ENCODE results near the gene ZC3H10. TPM values are rescaled to one million over a fixed set of nuclear protein-coding genes. Genes with fewer than 3 reads are reported as not detected.

Gene ZC3H10
- total RNA-seq, 4 donors from 2014 or later: 3.1 to 9.1 (median 3.7) TPM

DNA sequence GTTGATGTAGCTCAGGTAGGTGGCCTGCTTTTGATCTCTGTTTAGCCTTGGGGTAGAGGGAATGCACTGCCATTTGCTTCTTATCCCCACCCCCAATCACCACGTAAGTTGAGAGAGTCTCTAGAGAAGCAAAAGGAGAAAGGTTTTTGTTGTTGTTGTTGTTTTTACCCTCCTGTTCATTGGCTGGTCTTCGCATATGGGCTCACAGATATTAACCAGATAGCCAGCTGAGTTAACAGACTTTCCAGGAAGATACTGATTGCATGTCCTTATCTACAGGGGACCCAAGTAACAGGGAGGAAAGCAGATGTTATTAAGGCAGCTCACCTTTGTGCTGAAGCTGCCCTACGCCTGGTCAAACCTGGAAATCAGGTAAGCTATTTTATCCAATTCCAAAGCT, 10.8 kb upstream of the ZC3H10 start:
- TF ChIP-seq POLR2A (IDR thresholded peaks at IDR 0.05): no peak
- TF ChIP-seq, protein P1, sequence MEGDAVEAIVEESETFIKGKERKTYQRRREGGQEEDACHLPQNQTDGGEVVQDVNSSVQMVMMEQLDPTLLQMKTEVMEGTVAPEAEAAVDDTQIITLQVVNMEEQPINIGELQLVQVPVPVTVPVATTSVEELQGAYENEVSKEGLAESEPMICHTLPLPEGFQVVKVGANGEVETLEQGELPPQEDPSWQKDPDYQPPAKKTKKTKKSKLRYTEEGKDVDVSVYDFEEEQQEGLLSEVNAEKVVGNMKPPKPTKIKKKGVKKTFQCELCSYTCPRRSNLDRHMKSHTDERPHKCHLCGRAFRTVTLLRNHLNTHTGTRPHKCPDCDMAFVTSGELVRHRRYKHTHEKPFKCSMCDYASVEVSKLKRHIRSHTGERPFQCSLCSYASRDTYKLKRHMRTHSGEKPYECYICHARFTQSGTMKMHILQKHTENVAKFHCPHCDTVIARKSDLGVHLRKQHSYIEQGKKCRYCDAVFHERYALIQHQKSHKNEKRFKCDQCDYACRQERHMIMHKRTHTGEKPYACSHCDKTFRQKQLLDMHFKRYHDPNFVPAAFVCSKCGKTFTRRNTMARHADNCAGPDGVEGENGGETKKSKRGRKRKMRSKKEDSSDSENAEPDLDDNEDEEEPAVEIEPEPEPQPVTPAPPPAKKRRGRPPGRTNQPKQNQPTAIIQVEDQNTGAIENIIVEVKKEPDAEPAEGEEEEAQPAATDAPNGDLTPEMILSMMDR (IDR thresholded peaks at IDR 0.05 in 4 of 5, conservative IDR thresholded peaks at IDR 0.05 in 1 of 5): no peak
- no peak overlapping the region for H3K27ac ChIP-seq
- H3K27me3 ChIP-seq: no peaks in the 10 kb centered on the region
- H3K9me3 ChIP-seq: no peaks in the 10 kb centered on the region
- no peak overlapping the region for H3K4me3 ChIP-seq
- in situ Hi-C loops (cut with MboI; ENCODE audit: low sequenced_read_pairs in 4 of 4): loop anchor here in 2 of 4 donors (10.0 kb wide), 1 partner anchor 62 kb away; the partner anchor contains the start of gene RPS26 (in 2 of the 2)
- intact Hi-C loops (cut with DNase I; ENCODE audit: low total_unique reads): loop anchor here (10.0 kb wide), 1 partner anchor 292 kb away; the partner anchor contains the start of genes ORMDL2 and SARNP
- no peak for ATAC-seq
- peaks cover 20 to 26% of the 10 kb centered on the region in 2 donors for H3K4me1 ChIP-seq
- H3K36me3 ChIP-seq: peaks cover 7 to 57% of the 10 kb centered on the region in 2 donors
- DNase-seq: no peak

- Histone ChIP-seq H3K27ac (no peak overlapping the region), H3K27me3 (no peaks in the 10 kb centered on the region), H3K4me1 (peaks cover 8 to 12% of the 10 kb centered on the region in 2 donors), H3K4me3 (no peak overlapping the region), H3K9me3 (no peaks in the 10 kb centered on the region), H3K36me3 (peaks cover 7 to 69% of the 10 kb centered on the region in 2 donors)
- in situ Hi-C loops (cut with MboI; ENCODE audit: low sequenced_read_pairs in 4 of 4) (loop anchor here in 1 of 4 donors (10.0 kb wide), 1 partner anchor 114 kb away; the partner anchor contains the start of genes NABP2 and RNF41), intact Hi-C loops (cut with DNase I; ENCODE audit: low total_unique reads) (no loop called here)
- DNase-seq: no peak
- ATAC-seq: no peak
- TF ChIP-seq POLR2A (IDR thresholded peaks at IDR 0.05): no peak
- TF ChIP-seq, protein P1 (IDR thresholded peaks at IDR 0.05 in 4 of 5, conservative IDR thresholded peaks at IDR 0.05 in 1 of 5): no peak
Observed at GRCh38 chr12:56110571-56110970, 7.5 kb upstream of the ZC3H10 start.

- no peaks in the 10 kb centered on the region for H3K27me3 ChIP-seq
- ATAC-seq (no peak), DNase-seq (no peak)
- in situ Hi-C loops (cut with MboI; ENCODE audit: low sequenced_read_pairs in 4 of 4) (loop anchor here in 1 of 4 donors (10.0 kb wide), 1 partner anchor 111 kb away; the partner anchor contains the start of genes NABP2 and RNF41), intact Hi-C loops (cut with DNase I; ENCODE audit: low total_unique reads) (no loop called here)
- TF ChIP-seq, protein P1 (IDR thresholded peaks at IDR 0.05 in 4 of 5, conservative IDR thresholded peaks at IDR 0.05 in 1 of 5): no peak
- TF ChIP-seq POLR2A (IDR thresholded peaks at IDR 0.05): no peak
- H3K4me1 ChIP-seq: peaks cover 5 to 9% of the 10 kb centered on the region in 2 donors
- H3K27ac ChIP-seq: no peak overlapping the region
- peaks cover 4 to 44% of the 10 kb centered on the region in 2 donors for H3K36me3 ChIP-seq
- no peaks in the 10 kb centered on the region for H3K9me3 ChIP-seq
- no peak overlapping the region for H3K4me3 ChIP-seq
Observed at GRCh38 chr12:56114084-56114483, 4.0 kb upstream of the ZC3H10 start.

DNA sequence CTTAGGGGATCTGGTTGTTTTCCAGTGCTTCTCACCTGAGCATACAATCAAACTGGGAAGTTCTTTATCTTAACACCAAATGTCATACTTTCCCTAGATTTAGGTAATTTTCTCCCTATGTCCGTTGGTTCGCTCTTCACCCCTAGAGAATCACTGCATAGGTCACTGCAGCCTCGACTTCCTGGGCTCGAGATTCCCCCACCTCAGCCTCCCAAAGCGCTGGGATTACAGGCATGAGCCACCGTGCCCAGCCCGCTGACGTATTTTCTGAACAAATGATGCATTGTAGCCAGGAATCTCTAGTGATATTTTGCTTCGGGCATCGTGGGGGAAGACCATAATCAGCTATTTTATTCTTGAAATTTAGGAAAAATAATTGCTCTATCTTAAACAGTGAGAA, 2.7 kb upstream of the ZC3H10 start:
- H3K27me3 ChIP-seq: no peaks in the 10 kb centered on the region
- intact Hi-C loops (cut with DNase I; ENCODE audit: low total_unique reads) (loop anchor here (5.0 kb wide), 5 partner anchors 202 to 1732 kb away; partner anchors contain the start of genes CD63, CNPY2, CTDSP2 and TIMELESS), in situ Hi-C loops (cut with MboI; ENCODE audit: low sequenced_read_pairs in 4 of 4) (loop anchor here in 1 of 4 donors (10.0 kb wide), 1 partner anchor 109 kb away; the partner anchor contains the start of genes NABP2 and RNF41)
- H3K27ac ChIP-seq: peak overlapping the region; percentile 93 to 99 (median 98)
- peak overlapping the region; percentile 82 to 94 (median 88) for H3K4me3 ChIP-seq
- no peaks in the 10 kb centered on the region for H3K9me3 ChIP-seq
- ATAC-seq (no peak), DNase-seq (no peak)
- no peak for TF ChIP-seq POLR2A (IDR thresholded peaks at IDR 0.05)
- TF ChIP-seq, protein P1 (IDR thresholded peaks at IDR 0.05 in 4 of 5, conservative IDR thresholded peaks at IDR 0.05 in 1 of 5): no peak
- peaks cover 18 to 21% of the 10 kb centered on the region in 2 donors for H3K4me1 ChIP-seq
- H3K36me3 ChIP-seq: peaks cover 4 to 31% of the 10 kb centered on the region in 2 donors
